Brain microvascular endothelial cell (primary cell): ENCODE data around the gene CD8A.

Experiments used
- DNase-seq: peaks from one replicate; pipeline ENCODE4 v3.0.0-alpha.2; 2020
- H3K27ac ChIP-seq: fragments of 250-450 bp; sonication (Bioruptor Pico); 2 replicates; pipeline ENCODE4 v1.5.1; 2020; ENCODE audit warnings: mild to moderate bottlenecking, moderate library complexity
- H3K27me3 ChIP-seq: fragments of 250-450 bp; sonication (Bioruptor Pico); replicated peaks from 2 replicates; pipeline ENCODE4 v1.5.1; 2020; ENCODE audit warnings: mild to moderate bottlenecking
- H3K36me3 ChIP-seq: fragments of 250-450 bp; sonication (Bioruptor Pico); replicated peaks from 2 replicates; pipeline ENCODE4 v1.5.1; 2020; ENCODE audit warnings: mild to moderate bottlenecking
- H3K4me3 ChIP-seq: 2 replicates; pipeline ENCODE4 v1.5.1; 2011; ENCODE audit warnings: low read depth, mild to moderate bottlenecking, control low read depth, low read length, moderate library complexity
- in situ Hi-C: cut with HindIII; loops from 2 replicates; pipeline ENCODE4 v1.10.0; 2017; ENCODE audit warnings: low sequenced_read_pairs, low pct_ligation_motif_present
- TF ChIP-seq, protein P1 (sequence below): IDR thresholded peaks from 2 replicates; pipeline ENCODE4 v1.5.1; 2011; ENCODE audit warnings: low read depth, mild to moderate bottlenecking, moderate library complexity, low read length, control low read depth, inconsistent platforms; ENCODE audit errors: missing control alignments

The CD8A gene

DNA sequence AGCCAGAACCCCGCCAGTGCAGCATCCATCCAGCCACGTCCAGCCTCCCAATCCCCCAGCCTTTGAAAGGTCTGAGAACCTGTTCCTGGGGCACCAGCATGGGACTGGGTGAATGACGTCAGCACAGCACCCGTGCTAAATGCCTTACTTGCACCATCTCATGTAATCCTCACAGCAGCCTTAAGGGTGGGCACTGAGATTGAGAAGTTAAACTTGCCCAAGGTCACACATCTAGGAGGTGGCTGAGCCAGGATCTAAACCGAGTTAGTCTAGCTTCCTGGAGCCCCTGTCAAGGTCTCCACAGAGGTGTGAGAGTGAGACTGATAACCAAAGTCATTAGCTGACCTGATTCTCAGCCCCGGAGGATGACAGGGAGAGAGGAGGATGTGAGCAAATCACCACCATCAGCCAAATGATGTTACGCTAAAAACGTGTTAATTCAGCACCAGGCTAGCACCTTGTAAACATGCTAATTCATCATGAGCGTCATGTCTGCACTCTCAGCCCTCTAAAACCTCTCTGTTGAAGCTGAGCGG is 4.6 kb downstream of the CD8A start:
- TF ChIP-seq, protein P1, sequence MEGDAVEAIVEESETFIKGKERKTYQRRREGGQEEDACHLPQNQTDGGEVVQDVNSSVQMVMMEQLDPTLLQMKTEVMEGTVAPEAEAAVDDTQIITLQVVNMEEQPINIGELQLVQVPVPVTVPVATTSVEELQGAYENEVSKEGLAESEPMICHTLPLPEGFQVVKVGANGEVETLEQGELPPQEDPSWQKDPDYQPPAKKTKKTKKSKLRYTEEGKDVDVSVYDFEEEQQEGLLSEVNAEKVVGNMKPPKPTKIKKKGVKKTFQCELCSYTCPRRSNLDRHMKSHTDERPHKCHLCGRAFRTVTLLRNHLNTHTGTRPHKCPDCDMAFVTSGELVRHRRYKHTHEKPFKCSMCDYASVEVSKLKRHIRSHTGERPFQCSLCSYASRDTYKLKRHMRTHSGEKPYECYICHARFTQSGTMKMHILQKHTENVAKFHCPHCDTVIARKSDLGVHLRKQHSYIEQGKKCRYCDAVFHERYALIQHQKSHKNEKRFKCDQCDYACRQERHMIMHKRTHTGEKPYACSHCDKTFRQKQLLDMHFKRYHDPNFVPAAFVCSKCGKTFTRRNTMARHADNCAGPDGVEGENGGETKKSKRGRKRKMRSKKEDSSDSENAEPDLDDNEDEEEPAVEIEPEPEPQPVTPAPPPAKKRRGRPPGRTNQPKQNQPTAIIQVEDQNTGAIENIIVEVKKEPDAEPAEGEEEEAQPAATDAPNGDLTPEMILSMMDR: no peak
- Histone ChIP-seq H3K4me3 (no peak overlapping the region), H3K27ac (no peak overlapping the region), H3K27me3 (peaks cover 37% of the 10 kb centered on the region), H3K36me3 (no peaks in the 10 kb centered on the region)
- no peak for DNase-seq
- in situ Hi-C loops: no loop called here

DNA sequence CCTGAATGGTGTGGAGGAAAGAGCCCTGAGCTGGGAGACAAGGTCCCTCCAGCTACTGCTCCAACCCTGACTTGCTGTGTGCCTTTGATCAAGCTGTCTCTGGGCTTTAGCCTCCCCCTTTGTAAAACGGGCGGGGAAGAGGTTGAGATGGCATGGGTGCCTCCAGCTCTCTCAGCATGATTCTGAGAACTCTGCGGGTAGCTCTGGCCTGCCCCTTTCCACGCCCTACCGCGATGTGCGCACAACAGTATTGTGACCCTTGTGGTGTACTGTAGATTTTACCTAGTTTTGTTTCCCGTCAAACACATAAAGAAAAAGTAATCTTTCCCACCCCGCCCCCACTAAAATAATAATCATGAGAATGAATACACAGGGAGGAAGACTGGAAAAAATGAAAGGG is 5.3 kb downstream of the CD8A start:
- DNase-seq: no peak
- no peak overlapping the region for H3K4me3 ChIP-seq
- TF ChIP-seq, protein P1: no peak
- H3K27me3 ChIP-seq: peaks cover 32% of the 10 kb centered on the region
- in situ Hi-C loops: no loop called here
- H3K36me3 ChIP-seq: no peaks in the 10 kb centered on the region
- H3K27ac ChIP-seq: no peak overlapping the region

DNA sequence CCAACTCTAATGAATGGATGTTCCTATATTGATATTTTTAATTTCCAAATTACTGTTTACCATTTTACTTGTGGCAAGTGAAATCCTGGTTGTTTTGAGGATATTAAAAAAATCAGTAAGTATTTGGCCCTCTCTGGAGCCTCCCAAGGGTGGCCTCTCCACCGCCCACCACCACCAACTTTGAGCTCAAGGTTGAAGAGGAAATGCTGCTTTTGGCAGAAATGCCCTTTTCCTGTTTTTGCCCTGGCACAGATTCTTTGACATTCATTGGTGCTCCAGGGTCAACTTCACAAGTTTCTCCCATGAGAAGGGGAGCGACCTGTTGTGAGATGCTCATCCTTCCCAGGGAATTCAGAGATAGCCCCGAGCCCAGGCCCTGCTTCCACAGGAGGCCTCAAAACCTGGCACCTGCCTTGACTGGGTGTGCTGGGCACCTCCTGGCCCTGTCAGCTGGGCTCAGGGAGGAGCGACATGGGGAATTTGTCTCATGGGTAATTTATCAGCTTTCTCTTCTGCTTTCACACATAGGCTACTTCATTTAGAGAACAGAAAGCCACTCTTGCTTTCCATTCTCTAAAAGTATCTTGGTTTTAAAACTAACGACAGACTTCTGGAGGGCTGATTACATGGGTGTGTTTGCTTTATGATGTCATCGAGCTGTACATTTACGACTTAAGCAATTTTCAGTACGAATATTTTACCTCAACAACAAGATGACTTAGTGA is 6.9 kb downstream of the CD8A start:
- TF ChIP-seq, protein P1: no peak
- Histone ChIP-seq H3K36me3 (no peaks in the 10 kb centered on the region), H3K27me3 (peaks cover 16% of the 10 kb centered on the region), H3K27ac (no peak overlapping the region), H3K4me3 (no peak overlapping the region)
- in situ Hi-C loops: no loop called here
- DNase-seq: no peak

DNA sequence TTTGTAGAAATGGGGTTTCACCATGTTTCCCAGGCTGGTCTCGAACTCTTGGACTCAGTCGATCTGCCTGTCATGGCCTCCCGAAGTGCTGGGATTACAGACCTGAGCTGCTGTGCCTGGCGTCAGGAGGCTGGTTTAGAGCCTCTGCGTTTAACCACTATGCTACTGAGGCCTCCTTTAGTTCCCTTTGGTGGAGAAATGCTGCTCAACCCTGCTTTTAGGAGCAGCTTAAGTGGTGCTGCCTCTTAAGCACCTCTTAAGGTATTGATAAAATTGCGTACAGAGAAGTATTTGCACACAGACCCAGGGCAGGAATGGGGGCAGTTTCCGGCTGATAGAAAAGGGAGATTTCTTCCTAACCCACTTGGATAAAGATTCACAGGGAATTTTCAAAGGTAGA is 8.0 kb downstream of the CD8A start:
- H3K27me3 ChIP-seq: peaks cover 9% of the 10 kb centered on the region
- in situ Hi-C loops: no loop called here

DNA sequence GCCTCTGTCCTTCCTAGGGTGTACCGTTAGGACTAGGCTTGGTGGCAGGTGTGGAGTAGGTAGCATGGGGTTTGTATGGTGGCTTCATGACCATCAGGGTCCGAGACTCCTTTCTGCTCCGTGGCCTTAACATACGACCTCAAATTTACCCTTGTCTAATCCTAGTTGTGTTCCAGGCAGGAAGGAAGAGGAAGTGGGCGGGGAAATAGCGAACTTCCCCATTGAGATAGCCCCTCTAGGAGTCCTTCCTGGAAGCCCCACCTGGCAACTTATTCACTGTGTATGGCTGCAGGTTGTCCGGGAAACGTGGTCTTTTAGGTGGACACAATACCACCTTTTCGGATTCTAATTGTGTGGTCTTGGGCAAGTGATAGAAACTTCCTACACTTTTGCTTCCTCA is 9.3 kb downstream of the CD8A start:
- Histone ChIP-seq H3K36me3 (no peaks in the 10 kb centered on the region), H3K27ac (no peak overlapping the region), H3K27me3 (peaks cover 4% of the 10 kb centered on the region), H3K4me3 (no peak overlapping the region)
- TF ChIP-seq, protein P1: no peak
- no peak for DNase-seq
- in situ Hi-C loops: no loop called here

More for the DNA sequence above, 8.0 kb downstream of the CD8A start:
- Histone ChIP-seq H3K27ac (no peak overlapping the region), H3K4me3 (no peak overlapping the region), H3K36me3 (no peaks in the 10 kb centered on the region)
- no peak for DNase-seq
- TF ChIP-seq, protein P1: no peak
